GM19324 (cell line): Measurements from ENCODE around the gene PATJ.
"Not testable (repeated sequence)": the region's sequence is repeated elsewhere in the genome, so short reads cannot be mapped to it uniquely, and the experiment has no call there.

Experiments used
- ATAC-seq: cut with Tn5 transposase; IDR thresholded peaks from one replicate; pipeline ENCODE4 v1.9.1; 2021; ENCODE audit warnings: mild to moderate bottlenecking, moderate library complexity; ENCODE audit not compliant: unreplicated experiment, low FRiP score

PATJ gene

DNA sequence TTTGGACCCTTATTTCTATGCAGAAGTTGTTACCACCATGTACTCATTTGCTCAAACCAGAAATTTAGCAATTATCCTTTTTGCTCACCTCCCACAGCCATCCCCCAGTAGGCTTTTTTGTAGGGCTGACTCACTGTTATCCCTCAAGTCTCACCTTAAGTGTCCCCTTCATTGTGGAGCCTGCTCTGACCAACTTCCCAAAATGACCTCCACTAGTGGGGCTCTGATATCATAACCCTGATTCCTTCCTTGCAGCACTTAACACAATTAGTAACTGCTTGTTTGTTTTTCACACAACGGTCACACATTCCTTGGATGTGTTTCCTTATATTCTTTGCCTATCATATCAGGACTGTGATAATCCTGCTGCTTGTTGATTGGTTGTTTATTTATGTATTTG is 76.7 kb downstream of the PATJ start:
- ATAC-seq, result no peak

DNA sequence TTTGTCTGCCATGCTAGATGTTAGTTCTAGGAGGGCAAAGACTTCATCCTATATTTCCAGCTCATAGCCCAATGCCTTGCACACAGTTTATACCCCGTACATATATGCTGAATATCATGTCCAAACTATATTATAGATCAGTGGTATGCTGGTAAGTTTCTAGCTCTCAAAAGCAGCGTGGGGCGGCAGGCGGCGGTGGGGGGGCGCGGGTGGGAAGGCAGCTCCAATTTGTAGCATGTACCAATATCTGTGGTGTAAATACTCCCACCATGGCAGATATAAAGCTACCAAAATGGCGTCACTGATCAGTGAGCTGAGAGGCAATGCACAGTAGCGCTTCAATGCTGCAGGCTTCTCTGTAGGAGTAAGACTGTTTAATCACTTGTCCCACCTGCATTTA is 77.1 kb downstream of the PATJ start:
- no peak for ATAC-seq

DNA sequence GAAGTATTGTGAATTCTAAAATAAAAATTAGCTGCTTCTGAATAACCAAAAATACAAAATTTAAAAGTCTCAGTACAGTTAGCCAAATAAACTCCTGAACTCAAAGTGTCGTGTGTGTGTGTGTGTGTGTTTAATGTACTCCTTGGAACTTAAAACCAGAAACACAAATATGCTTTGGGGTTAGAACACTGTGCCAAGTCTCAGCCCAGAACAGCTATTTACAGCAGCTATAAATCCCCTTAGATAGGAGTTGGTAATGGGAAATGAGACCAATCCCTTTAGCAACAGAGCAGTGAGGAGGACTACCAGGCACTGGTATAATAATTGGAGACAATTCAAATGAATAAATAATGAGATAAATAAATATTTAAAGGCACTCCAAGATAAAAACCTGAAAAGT is 83.1 kb downstream of the PATJ start:
- no peak for ATAC-seq

DNA sequence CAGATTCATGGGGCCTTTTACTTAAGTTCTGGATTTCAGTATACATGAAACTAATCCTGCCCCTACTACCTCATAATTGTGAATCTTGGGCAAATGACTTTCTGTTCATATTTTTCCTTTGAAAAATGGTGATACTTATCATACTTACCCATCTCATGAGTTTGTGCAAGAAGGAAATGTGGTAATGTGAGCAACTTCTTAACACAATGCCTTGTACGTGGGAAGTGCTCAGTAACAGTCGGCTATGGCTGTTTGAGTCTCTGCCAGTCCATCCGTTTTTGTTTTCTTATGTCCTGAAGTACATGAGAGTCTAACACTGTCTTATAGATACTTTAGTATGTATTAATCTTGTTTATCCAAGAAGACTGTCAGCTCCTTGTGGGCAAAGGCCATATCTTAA is 86.5 kb downstream of the PATJ start:
- no peak for ATAC-seq

DNA sequence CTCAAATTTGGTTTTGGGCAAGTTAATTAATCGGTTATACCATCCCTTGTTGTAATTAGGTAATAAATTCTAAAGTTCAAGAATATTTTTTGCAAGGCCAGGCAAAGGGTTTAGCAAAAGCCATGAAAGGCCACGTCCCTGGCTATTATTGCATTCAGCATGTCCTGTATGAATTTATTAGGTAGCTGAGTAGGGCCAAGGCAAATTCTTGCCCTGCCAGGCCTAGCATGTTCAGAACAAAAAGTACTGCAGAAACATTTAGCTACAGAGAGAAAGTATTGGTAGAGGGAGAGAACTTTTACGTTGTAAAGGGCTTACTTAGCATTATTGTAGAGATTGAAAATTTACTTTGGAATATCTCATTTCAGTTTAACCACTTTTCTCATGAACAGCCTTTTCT is 94.4 kb downstream of the PATJ start:
- no peak for ATAC-seq

DNA sequence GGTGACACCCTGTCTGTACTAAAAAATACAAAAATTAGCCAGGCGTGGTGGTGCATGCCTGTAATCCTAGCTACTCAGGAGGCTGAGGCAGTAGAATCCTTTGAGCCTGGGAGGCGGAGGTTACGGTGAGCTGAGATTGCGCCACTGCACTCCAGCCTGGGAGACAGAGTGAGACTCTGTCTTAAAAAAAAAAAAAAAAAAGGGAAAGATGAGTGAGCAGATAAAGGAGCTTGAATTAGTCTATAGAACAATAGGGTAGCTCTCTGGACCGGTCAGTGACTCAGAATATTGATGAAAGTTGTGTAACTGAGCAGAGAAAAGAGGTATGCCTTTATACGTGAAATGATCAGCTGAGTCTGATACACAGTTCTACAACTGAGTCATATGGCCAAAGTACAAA is 95.3 kb downstream of the PATJ start:
- not testable (repeated sequence) for ATAC-seq

DNA sequence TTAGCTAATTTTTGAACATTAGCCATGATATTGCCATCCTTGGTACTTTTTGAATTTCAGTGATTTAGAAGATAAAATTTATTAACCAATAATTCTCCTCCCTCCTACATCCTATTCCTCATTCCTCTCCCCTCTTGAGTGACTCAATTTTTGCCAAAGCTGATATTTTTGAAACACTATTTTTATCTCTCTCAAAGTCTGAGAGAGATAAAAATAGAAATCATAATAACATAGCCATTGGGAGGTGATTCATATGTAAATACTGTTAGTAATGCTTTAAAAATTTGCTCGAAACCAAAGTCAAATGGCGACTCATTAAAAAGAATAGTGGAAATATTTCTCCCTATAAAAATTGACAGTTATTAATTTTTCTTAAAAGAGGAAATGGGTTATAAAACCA is 97.4 kb downstream of the PATJ start:
- no peak for ATAC-seq

DNA sequence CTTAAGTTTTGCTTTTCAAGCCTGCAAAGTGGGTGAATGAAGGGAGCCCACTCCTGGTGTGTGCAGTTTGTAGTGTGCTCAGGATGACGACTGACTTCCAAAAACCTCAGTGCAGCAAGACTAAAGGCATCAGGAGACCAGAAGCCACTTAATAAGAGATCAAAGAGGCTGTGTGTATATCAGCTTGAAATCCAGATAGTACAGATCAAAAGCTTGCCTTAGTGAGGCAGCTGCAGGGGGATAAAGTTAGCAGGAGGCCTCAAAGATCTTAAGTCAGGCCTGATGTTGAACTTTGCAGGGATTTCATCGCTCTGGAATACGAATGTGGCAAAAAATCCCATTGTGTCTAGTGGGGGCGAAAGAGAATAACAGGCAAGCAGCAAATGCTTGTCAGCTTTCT is 99.8 kb downstream of the PATJ start:
- no peak for ATAC-seq

DNA sequence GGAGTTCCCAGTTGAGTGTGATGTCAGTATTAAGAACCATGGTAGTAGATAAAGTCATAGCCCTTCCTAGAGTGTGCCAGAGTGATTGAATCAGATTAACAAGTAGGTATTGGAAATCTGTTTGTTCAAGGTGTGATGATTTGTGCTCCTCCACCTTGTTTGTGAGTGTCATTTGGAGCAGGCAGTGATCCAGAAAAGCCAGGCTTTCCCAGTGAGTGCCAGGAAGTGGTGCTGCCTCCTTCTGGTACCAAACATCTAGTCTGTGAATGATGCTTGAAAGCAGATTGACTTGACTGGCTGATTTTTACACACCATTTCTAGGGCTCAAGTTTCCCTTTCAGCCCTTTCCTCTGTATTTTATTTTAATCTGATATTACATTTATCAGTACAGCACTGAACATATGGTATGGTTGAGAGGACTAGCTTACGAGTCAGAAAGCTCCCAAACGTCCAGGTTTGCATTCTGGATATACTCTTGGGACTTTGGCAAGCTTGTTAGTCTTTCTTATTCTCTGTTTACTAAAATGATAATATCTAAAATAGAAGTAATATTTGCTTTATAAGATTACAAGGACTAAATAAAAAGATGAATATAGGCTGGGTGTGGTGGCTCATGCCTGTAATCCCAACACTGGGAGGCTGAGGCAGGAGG is 100.7 kb downstream of the PATJ start:
- ATAC-seq, result no peak

DNA sequence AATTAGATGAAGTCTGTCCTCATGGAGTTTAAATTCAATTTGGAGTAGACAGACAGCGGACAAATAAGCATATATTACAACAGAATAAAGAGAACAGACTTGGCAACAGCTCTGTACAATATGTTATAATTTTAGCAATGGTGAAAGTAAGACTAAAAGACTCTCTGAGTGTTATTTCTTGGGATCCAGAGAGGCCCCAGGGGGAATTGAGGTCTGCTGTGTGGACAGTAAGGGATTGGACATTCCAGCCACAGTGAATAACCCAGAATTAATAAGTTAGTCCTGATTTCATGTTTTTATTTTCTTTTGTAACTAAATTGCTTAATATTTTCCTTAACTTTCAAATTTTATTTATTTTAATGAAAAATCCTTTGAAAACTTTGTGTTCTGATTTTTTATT is 101.7 kb downstream of the PATJ start:
- ATAC-seq, result no peak

DNA sequence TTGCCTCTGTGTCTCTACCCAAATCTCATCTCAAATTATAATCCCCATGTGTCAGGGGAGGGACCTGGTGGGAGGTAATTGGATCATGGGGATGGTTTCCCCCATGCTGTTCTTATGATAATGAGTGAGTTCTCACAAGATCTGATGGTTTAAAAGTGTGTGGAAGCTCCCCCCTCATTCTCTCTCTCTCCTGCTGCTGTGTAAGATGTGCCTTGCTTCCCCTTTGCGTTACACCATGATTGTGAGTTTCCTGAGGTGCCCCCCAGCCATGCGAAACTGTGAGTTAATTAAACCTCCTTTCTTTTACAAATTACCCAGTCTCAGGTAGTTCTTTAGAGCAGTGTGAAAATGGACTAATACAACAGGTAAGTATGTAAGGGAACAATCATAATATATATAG is 102.4 kb downstream of the PATJ start:
- not testable (repeated sequence) for ATAC-seq

DNA sequence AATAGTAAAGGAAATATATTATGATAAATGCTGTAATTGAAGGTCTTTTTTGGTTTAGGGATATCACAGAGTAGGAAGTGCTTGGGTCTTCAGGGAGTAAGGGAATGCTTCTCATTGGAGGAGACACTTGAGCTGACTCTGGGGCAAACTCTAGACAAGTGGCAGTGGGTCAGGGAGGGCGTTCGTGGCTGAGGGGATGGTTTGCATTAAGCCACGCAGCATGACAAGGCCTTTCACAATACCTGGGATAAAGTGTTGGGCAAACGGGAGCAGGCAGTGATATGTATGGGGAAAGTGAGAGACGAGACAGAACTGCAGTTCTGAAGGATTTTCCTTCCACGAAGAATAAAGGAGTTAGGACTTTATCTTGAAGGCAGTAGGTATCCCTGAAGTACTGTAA is 109.0 kb downstream of the PATJ start:
- no peak for ATAC-seq

DNA sequence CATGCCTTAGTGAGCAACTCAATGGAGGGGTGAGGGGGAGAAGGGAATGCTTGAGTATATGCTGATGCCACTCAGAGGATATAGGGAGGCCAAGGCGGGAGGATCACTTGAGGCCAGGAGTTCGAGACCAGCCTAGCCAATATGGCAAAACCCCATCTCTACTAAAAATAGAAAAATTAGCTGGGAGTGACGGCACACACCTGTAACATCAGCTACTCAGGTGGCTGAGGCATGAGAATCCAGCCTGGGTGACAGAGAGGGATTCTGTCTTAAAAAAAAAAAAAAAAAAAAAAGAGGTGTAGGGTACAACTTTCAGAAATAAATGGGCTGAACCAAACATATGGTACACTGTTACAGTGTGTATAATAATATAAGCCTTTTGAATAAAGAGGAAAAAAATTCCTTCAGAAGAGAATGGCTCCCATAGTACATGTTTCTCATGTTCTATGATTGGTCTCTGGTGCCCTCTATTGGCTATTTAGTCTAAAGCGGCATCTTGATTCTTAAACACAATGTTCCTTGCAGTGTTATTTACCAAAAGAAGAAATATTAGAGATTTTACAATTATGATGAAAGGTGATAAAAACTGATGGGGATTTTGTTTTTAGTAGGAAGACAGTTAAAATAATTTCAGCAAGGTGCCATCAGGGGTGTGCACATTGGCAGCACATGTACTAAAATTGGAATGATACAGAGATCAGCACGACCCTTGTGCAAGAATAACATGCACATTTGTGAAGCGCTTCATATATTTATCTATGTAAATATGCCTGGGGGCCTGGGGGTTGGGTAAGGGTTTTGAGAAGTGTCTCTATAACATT is 109.8 kb downstream of the PATJ start:
- no peak for ATAC-seq

DNA sequence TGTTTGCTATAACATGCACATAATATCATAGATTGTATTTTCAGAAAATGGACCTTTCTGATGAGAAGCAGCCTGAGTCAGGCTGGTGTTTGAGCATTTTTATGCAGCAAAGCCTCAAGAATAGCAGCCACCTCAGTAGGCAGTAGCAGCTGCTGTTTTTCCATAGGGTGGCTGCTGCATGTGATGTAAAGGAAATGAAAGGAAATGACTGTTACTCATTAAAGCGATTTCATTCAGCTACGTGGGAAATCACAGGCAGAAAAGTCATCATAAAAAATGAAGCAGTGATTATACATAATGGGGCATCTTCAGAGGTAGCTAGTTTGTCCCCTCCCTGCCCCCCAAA is 110.4 kb downstream of the PATJ start:
- no peak for ATAC-seq

DNA sequence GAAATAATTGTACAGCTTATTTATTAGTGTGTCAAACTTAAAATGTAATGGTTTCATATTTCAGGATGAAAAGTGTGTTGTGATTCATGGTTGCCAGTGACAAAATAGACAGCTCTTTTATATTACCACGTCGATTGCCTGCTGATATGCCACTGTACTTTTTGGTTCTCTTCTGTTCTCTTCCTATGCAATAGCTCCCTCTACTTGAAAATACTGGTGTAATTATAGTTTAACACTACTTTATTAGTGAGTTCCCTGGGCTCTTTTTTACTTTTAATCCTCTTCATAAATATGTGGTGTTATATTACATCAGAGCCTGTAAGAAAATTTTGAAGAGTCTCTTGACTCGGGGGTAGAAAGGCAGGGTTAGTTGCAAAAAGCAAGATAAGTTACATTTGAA is 111.3 kb downstream of the PATJ start:
- ATAC-seq, result no peak

DNA sequence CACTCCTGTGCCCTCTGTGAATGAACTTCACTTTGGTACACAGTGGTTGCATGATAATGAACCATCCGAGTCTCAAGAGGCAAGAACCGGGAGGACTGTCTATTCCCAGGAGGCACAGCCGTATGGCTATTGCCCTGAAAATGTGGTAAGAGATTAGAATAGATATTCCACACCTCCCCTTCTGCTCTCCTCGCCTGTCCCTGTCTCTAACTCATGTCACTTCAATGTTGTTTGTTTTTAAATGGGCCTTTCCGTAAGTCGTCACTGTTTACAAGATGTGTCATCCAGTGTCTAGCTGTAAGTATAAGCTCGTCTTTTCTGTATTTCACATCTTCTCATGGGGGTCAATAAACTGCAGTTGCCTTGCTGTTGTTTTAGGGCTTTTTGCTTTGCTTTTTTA is 122.2 kb downstream of the PATJ start:
- no peak for ATAC-seq

DNA sequence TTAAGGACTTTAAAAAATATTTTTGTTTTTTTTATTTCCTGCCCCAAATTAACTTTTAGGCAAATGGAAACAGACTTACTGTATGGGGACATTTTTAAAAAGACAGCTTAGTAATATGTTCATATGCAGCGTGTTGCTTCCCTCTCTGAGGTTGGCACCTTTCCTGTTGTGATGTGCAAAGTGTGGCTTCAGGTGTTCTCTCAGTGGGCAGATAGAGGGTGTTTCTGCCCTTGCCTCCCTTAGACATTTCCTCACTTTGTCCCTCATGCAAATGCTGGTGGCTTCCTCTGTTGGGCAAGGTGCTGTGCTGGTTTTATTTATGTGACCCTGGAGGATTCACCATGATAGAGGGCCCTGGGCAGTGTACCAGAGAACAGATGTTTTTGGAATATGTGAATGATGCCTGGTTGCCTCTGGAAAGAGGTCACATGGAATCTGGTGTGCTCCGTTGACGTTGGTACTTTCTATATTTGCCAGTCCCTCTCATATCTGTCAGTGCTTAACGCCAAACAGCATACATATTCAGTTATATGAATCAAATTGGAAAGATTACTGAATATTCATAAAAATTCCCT is 123.5 kb downstream of the PATJ start:
- peak; percentile 71 for ATAC-seq

DNA sequence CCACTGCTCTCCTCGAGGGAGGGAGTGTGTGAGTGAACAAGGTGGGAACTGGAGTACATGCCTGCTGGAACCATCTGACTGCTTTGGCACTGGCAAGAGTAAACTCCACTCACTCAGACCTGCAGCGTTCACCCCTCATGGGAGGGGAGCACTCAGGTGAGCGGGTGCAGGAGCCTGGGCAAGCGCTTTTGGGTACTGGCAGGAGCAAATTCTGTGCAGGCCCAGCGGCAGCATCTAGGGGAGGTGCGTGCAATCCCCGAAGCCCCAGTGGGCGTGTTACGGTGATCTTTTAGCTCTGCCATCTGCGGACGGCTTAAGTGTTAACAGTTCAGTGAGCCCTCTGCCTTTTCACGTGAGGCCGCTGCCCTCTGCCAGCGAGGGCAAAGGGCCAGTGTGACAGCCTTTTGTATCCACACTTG is 127.4 kb downstream of the PATJ start:
- ATAC-seq, result no peak

DNA sequence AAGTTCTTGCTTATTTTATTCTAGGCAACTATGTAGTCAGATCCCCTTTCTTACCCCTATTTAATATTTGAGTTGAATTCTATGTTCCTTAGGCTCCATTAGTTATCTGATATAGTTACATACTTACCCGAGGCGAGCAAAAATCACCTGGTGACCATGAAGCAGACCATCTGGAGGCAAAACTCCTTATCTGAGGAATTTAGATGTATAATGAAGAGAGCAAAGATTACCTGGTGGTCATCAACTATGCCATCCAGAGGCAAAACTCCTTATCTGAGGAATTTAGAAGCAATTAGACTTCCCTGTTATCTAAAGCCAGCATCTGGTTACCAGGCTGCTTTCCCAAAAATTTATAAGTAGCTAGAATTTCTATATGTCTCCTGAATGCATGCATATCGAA is 129.9 kb downstream of the PATJ start:
- no peak for ATAC-seq

DNA sequence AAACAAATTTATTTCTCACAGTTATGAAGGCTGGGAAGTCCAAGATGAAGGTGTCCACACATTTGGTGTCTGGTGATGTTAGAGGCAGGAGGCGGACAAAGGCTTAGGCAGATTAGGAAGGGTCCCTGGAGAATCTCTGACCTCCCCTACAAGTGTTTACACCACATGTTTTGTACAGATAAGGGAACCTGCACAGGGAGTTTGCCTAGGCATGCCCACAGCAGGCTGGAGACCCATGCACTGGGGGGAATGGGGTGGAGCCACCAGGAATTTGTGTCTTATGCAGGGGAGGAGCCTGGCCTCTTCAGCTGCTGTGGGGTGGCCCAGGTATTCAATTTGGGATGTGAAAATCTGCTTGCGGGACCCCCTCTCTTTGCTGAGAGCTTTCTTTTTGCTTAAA is 131.3 kb downstream of the PATJ start:
- ATAC-seq, result no peak

DNA sequence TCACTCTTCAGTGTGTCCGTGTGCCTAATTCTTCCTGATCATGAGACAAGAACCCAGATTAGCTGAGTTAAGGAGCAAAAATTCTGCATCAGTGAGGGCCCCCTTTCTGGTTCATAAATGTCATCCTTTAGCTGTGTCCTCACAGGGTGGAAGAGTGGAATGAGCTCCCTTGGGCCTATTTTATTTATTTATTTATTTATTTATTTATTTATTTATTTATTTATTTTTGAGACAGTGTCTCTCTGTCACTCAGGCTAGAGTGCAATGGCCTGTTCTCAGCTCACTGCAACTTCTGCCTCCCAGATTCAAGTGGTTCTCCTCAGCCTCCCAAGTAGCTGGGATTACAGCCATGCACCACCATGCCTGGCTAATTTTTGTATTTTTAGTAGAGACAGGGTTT is 131.7 kb downstream of the PATJ start:
- ATAC-seq, result no peak

DNA sequence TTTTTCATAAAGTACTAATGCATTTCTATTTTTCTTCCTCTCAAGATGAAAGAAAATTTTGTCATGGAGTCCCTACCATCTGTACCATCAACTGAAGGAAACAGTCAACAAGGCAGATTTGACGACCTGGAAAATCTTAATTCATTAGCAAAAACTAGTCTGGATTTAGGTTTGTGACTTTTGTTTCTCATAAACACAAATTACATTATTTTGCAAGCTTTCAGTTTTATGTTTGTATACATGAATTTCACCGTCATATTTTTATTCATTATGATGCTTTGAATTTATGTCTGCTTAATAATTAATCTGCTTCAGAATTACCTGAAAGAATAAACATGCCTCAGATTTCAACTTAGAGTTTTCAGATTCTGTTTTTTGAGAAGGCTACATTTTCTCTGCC is 132.9 kb downstream of the PATJ start:
- no peak for ATAC-seq
